OCI-LY1 (cell line): ENCODE measurements around the gene L3MBTL4.

ENCODE experiments used
- CTCF ChIP-seq: fragments of 200-600 bp; sonication (generic), shearing (Covaris generic); IDR thresholded peaks from 2 replicates; pipeline ENCODE4 v1.5.1; 2017; ENCODE audit warnings: mild to moderate bottlenecking, antibody characterized with exemption, low read length, moderate library complexity, mixed read lengths
- EZH2 ChIP-seq: fragments of 200-600 bp; sonication (generic), shearing (Covaris generic); IDR thresholded peaks from 2 replicates; pipeline ENCODE4 v1.8.0; 2017; ENCODE audit warnings: borderline replicate concordance, mixed run types, mild to moderate bottlenecking, antibody characterized with exemption, low read length, moderate library complexity, mixed read lengths

GRCh38 chr18:5942591-5942990 lies 472.1 kb downstream of the L3MBTL4 start:
- no peak for TF ChIP-seq EZH2
- TF ChIP-seq CTCF, result no peak
